HUDEP-2 (cell line): ENCODE data around the gene SMTNL2.
A peak's percentile ranks its signal among the peaks of the same experiment; 100 is the strongest.
"Not testable (repeated sequence)": the region's sequence is repeated elsewhere in the genome, so short reads cannot be mapped to it uniquely, and the experiment has no call there.

Source experiments
- DNase-seq, 76 experiments: peaks; one replicate each; lab custom pipeline; 2025; ENCODE audit not compliant: unreplicated experiment in 76 of 76; lab: John Stamatoyannopoulos, UW

SMTNL2 gene

DNA sequence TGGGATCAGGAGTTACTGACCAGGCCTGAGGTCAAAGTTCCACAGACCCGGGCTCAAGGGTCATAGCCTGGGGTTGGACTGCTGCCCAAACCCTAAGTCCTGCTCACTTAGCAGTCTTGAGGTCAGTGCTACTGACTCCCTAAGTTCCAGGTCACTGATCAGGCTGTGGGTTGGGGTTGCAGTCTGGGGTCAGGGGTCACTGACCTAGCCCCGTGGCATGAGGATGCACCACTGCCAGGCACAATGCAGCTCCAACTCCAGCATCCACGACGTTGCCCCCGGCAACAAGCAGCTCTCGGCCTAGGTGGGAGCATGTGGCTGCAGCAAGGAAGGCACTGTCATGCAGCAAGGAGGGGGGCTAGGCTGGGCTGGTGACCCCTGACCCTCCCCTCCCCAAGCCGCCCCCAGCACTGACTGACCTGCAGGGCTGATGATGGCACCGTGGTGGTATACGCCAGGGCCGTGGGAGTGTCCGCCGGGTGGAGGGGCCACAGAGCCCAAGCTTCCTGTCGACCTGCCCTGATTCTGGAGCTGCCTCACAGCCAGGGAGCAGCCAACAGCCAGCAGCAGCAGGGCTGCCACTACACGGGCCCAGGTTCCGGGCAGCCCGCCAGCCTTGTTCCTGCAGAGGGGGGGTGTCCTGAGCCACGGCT lies 25.1 kb upstream of the SMTNL2 start:
- DNase-seq: no peak

DNA sequence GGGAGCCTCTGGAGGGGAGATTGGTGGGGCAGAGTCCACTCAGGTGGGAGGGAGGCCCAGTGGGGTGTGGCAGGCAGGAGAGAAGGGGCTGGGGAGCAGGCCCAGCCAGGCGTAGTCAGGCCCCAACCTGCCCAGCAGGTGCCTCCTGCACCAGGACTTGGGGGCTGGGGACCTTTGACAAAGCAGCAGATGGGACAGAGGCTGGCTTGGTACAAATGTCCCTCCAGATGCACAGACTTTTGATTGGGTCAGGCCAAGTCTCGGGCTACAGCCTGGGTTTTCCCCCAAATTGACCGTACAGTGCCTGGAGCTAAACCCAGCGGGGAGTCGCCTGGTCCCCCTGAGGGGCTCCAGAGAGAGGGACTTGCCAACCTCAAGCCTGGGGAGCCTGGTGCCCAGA lies 24.4 kb upstream of the SMTNL2 start:
- no peak for DNase-seq

DNA sequence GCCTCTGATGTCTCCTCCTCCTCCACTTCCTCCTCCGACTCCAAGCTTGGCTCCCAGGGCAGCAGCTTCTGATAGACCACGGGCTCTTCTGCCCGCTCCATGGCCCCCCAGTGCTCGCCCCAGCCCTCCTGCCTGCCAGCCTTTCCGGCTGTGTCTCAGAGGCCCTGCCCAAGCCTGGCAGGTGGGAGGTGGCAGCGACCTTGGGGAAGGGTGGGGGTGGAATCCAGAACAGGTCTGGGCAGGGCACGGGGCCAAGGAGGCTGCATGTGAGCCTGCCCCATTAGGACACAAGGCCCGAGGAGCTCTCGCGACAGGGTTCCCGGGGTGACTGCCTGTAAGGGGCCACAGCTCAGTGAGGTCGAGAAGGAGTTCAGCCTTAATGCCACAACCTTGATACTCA lies 23.9 kb upstream of the SMTNL2 start, which contains the start of gene GGT6:
Gene GGT6 (minus strand): TSS at position 157 of the 400 bp plus-strand sequence. CDS start 56 bp downstream, at position 101.
- no peak for DNase-seq

DNA sequence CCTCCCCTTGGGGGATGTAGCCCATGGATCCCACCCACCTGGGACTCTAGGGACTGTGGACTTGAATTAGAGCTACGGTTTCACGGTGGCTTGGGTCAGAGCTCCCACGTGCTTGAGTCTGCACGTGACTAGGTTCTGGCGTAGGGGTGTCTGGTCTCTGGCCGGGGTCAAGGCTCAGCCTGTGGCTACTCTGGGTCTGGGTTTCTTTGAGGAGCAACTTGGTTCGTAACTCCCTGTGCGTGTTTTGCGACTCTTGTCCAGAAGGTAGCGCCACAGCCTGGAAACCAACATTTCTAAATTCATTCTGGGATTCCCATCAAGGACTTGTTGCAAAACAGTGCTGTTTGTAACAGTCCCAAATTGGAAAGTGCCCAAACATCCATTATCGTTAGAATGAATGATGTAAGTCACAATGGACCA lies 23.5 kb upstream of the SMTNL2 start:
- DNase-seq: no peak

- DNase-seq: no peak
Observed at GRCh38 chr17:4562015-4562969, 22.0 kb upstream of the SMTNL2 start.

GRCh38 chr17:4565209-4566141 lies 18.9 kb upstream of the SMTNL2 start:
- peak in 59 of 76 experiments; percentile 4 to 71 (median 39) for DNase-seq

DNA sequence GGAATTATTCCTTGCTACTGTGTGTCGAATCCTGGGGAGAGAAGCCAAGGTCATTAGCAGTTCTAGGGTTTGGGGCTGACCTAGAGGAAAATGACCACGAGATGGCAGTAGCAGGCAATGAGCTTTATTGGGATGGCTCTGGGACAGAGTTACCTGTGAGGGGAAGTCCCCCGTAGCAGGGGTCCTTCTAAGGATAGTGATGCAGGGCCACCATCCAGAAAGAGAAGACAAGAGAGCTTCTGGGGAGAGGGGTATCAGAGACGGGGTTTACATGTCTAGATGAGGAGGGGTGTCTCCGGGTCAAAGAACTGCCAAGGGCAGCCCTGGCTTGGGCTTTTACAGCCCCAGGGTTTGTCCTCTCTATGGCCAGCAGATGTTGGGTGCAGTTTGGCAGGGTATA lies 17.5 kb upstream of the SMTNL2 start:
- DNase-seq: peak in 40 of 76 experiments; percentile 3 to 74 (median 32)

DNA sequence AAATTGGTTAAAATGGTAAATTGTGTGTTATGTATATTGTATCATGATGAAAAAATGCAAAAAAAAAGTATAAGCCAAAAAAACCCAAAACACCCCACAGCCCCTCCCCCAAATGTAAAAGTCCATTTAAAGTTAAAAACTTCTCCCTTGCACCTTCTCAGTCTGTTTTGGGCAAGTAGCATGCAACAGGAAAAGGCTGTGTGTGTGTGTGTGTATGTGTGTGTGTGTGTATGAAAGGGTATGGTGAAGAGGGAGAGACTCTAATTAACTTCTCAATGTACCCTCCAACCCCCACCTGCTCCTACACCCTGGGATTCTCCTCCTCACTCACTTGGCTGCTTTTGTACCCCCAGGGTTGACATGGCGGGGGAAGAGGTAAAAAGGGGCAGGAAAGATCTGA lies 14.7 kb upstream of the SMTNL2 start:
- DNase-seq: no peak

- DNase-seq: no peak
Observed at GRCh38 chr17:4572131-4572530, 12.2 kb upstream of the SMTNL2 start.

DNA sequence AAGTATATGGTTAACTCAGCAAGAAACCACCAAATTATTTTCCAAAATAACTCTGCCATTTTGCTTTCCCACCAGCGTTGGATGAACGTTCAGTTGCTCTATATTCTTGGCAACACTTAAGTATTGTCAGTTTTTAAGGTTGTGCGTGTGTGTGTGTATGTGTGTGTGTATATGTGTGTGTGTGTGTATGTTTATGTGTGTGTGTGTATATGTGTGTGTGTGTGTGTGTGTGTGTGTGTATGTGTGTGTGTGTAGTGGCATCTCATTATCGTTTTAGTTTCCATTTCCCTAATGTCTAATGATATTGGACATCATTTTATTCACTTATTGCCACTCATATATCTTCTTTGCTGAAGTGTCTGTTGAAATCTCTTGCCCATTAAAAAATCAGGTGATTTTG lies 11.2 kb upstream of the SMTNL2 start:
- no peak for DNase-seq

DNA sequence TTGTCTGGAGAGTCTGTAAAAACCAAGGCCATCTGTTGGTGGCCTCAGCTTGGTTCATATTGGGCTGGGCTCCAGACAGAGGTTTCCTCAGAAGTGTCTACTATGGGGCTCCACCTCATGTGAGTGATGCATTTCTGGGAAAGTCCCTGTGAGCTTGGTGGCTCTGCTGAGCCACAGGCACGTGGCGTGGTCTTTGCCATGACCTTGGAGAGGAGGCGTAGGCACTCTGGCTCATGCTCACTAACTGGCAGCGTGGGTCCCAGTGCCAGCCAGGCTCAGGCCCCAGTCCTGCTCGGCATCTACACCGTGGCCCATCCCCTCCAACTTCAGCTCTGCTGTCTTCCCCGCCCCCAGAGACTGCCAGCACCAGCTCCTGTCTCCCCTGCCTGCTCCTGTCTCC lies 10.7 kb upstream of the SMTNL2 start:
- peak in 11 of 76 experiments; percentile 4 to 40 (median 19) for DNase-seq

DNA sequence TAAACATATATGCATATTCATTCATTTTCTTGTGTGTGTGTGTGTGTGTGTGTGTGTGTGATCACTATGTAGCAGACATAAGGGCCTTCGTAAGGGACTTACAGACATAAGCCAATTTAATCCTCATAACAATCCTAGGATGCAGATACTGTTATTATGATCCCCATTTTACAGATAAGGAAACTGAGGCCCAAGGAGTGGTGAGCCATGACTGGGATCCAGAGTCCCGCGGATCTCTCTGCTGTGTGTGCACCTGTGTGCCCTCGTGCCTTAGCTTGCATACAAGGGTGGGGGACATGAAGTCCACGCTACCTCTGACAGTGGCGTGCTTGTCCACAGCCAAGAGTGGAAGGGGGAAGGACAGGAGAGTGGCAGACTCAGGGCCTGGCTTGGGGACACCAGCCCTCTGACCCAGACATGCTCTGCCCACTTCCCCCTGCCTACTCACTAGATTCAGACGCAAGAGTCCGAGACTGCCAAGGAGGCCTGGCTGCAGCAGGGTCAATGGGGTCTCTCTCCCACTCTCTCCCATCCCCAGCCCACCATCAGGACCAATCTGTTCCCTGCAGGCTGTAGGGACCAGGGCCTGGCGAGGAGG lies 9.8 kb upstream of the SMTNL2 start:
- no peak for DNase-seq

GRCh38 chr17:4576161-4576558 lies 8.2 kb upstream of the SMTNL2 start:
- DNase-seq: no peak

DNA sequence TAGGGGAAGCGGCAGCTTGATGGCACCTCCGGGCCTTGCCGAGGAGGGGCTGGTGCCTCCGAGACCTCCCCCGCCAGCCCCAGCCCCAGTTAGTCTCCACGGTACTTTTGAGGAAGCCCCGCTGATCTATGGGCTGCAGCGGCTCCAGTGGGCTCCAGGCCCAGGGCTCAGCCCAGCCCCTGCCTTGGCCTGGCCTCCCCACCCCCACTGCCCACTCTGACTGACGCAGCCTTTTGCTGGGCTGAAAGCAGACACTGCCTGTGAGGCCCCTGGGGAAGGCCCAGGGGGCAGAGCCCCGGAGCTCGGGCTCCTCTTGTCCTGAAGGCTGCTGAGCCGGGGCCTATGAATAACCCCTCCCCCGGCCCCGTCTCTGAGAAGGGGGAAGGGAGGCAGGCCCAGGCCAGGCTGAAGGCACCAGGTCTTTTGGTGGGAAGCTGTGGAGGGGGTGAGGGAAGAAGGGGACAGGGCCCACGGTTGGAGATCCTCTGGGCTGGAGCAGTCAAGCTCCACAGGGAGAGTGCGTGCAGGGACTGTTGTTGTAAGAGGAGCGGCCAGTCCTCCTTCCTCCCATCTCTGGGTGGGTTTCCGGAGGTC lies 7.5 kb upstream of the SMTNL2 start:
- no peak for DNase-seq

GRCh38 chr17:4577386-4577993 lies 6.8 kb upstream of the SMTNL2 start:
- peak in 2 of 76 experiments; percentile 10 to 17 for DNase-seq

DNA sequence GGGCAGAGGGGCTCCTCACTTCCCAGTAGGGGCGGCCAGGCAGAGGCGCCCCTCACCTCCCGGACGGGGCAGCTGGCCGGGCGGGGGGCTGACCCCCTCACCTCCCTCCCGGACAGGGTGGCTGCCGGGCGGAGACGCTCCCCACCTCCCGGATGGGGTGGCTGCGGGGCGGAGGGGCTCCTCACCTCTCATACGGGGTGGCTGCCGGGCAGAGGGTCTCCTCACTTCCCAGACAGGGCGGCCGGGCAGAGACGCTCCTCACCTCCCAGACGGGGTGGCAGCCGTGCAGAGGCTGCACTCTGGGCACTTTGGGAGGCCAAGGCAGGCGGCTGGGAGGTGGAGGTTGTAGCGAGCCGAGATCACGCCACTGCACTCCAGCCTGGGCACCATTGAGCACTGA lies 6.0 kb upstream of the SMTNL2 start:
- not testable (repeated sequence) for DNase-seq

GRCh38 chr17:4579678-4580077 lies 4.7 kb upstream of the SMTNL2 start:
- DNase-seq: no peak

DNA sequence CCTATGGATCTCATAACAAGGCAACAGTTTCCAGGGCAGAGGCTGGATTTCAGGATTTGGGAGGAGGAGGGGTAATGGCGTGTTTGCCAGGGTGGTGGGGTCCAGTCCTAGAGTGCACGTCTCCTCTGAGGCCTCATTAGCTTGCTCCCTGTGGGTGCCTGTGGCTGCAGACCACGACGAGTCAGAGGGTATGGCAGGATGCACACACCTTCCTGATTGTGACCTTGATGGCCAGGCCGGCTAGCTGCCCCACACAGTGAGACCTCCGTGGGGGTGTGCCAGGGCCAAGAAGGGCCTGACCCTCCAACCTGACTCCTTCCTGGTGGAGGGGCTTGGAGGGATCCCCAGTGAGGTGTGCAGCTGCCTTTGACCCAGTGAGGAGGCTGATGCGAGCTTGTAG lies 4.0 kb upstream of the SMTNL2 start:
- no peak for DNase-seq

DNA sequence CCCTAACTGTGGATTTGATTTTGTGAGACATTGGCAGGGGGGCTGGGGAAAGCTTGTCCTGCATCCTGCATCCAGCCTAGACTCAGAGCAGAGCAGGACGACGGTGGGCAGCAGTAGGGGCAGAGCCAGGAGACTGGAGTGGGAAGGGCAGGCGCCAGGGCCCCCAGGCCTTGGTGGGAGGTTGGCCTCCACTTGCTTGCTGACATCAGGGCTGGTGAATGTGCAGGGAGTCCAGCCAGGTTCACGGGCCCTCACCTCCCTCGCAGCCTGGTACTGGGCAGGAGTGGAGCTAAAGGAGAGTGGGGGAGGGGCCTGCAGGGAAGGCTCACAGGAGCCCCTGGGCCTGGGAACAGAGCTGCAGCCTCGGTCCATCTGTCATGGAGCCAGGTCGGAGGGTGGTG lies 2.2 kb upstream of the SMTNL2 start:
- no peak for DNase-seq

- no peak for DNase-seq
Observed at GRCh38 chr17:4582691-4583090, 1.6 kb upstream of the SMTNL2 start.
